GM18508 (cell line): Measurements from ENCODE around the gene RAMACL.

Source experiments
- ATAC-seq: cut with Tn5 transposase; IDR thresholded peaks from one replicate; pipeline ENCODE4 v1.9.1; 2021; ENCODE audit warnings: moderate number of reproducible peaks; ENCODE audit not compliant: insufficient read depth, unreplicated experiment

RAMACL gene

GRCh38 chr6:166618866-166619761 lies 32.6 kb upstream of the RAMACL start:
- ATAC-seq = no peak

GRCh38 chr6:166618251-166618650 lies 31.8 kb upstream of the RAMACL start:
- ATAC-seq = no peak

GRCh38 chr6:166617359-166617758 lies 30.9 kb upstream of the RAMACL start:
- ATAC-seq = no peak

- no peak for ATAC-seq
Measured at GRCh38 chr6:166616261-166617238, 30.1 kb upstream of the RAMACL start.

DNA sequence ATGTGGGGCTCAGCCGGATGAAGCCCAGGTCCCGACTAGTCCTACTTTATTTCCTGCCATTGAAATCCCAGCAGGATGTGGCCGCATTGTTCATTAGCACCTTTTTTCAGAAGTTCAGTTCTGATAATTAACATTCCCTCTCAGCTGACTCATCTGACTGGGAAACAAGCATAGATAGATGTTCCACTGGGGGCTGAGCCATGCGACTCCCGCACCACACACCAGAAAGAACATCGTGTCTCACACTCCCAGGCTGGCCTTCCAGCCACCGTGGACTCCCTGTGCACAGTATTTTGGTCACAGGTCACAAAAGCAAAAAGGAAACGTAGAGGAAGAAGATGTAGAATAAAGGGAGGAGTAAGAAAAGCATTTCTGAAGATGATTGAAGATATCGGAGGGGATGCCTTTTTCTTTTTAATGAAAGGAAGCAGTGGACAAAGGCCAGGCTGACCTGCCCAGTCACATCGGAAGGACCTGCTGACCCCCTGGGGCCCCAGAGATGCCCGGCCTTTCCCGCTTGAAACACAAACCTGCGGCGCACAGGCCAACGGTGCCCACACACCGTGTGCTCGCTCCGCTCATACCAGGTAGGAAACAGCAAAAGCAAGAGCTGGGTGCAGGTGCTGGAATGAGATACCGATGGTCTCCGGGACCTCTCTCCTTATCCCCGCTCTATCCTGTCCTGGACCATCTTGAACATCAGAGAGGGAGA lies 28.7 kb upstream of the RAMACL start:
- ATAC-seq = no peak

DNA sequence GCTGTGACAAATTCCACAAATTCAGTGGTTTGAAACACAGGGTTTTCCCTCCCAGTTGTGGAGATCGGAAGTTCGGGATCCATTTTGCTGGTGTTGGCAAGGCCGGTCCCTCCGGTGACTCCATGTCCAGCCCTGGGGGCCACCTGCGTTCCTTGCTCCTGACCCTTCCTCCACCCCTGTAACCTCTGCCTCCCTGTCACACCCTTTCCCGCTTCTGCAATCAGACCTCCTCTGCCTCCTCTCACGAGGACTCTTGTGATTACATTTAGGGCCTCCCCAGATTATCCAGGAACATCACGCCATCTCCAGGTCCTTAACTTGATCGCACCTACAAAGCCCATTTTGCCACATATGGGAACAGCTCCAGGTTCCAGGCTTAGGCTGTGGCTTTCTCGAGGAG lies 28.1 kb upstream of the RAMACL start:
- no peak for ATAC-seq

GRCh38 chr6:166614171-166614583 lies 27.7 kb upstream of the RAMACL start:
- ATAC-seq = no peak

DNA sequence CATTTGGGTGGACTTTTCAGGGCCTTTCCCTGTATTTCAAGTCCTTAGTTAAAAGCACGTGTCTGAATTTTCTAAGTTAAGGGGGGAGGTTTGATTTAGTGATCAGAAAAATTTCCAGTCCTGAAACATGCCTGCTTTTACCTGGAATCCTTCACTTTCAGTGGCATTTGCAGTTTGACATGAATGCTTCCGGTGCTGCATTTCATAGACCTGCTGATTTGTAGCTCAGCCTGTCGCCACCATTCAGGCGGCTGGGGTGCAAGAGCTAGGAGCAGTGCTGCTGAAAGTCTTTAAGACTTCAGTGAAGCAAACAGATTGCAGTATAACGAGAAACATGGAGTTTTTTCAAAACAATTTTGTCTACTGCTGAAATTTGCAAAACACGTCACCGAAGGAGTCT lies 26.5 kb upstream of the RAMACL start:
- no peak for ATAC-seq

GRCh38 chr6:166612471-166612881 lies 26.0 kb upstream of the RAMACL start:
- ATAC-seq = no peak

DNA sequence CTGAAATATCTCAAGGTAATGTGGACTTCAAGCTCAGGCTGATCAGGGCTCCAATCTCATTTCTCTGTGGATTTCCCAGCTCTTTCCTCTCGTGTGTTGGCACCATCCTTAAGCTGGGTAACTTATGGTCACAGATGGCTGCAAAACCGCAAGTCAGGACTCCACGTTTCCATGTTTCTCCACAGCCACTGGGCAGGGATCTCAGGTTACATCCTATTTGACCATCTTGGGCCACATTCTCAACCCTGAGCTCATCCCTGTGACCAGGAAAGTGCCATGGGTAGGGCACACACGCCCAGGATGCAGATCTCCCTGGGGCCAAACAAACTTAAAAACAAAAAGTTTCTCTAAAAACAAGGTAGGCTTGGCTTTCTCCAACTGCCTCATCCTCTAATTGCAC lies 25.2 kb upstream of the RAMACL start:
- no peak for ATAC-seq

- no peak for ATAC-seq
Measured at GRCh38 chr6:166610069-166610468, 23.6 kb upstream of the RAMACL start.

DNA sequence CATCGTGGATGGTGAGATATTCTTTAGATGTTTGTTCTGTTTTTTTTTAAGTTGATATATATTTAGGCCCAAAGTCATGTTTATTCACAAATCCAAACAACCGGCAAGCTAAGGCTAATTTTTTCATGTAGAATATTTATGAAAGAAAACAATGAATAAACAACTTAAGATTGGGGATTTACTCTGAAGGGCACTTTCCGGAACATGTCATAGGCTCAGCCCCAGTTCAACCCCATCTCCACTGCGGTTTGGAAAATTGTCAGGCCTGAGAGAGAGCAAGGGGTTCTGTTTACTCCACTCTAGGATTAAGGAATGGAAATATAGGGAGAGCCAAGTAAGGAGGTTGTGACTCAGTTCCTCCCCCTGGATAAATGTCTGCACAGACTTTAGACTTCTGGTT lies 22.3 kb upstream of the RAMACL start:
- no peak for ATAC-seq

DNA sequence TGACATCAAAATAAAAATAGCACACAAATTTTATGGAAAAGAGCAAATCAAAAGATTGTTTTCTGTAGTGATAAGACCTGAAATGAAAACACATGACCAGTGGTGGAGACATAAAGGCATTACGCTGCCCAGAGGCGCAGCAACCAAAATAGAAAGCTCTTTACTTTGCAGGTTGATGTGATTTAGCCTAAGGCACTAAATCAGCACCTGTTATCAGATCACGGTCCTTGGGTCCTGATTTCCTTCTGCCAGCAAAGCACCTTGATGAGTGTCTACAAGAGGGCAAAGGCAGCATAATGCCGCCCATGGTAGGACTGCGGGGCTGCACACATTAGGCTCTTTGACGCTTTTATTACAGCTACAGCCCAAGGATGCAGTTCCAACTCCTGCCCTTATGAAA lies 19.3 kb upstream of the RAMACL start:
- no peak for ATAC-seq

GRCh38 chr6:166604911-166605310 lies 18.4 kb upstream of the RAMACL start:
- no peak for ATAC-seq

DNA sequence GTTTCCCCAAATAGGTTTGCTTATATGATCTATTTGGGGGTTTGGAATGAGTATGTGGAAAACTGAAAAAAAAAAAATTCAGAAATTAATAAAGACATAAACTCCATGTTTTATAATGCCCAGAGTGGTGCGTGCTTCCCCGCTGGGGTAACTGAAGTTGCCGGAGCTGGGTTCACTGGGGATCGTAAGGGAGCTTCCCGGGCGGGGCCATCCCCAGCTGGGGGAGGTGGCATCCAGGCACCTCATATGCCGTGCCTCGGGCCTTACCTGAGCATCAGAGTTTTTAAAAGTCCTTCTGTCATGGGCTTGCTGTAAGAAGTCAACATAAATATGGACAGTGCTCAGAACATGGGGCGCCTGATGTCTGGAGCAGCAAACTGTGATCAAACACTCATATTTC lies 17.9 kb upstream of the RAMACL start:
- ATAC-seq = no peak

DNA sequence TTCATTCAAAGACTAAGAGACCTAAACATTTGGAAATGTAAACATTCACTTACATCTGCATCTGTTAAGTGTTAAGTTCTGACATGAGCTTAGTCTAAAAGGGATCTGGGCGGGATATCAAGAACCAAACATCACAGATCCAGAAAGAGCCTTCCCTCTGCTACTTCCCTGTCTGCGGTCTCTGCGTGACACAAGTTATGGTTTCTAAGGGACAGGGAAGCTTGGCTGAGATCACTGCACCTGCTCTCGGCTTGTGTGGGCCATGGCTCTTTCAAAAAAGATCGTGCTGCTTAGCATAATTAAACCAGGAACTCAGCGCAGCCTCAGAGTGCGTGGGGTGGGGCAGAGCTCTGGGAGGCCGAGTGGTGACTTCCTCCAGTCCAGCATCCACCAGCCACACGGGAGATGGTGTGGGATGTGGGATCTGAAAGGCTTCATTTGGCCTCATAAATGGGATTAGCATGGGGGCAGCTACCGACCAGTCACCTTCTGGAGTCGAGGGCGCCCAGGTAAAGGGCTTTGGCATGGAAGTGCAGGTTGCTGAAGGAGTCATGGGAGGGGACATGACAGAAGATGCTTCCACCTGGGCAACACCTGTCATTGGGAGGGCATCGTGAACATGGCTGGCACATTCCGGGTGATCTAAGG lies 16.7 kb upstream of the RAMACL start:
- no peak for ATAC-seq

DNA sequence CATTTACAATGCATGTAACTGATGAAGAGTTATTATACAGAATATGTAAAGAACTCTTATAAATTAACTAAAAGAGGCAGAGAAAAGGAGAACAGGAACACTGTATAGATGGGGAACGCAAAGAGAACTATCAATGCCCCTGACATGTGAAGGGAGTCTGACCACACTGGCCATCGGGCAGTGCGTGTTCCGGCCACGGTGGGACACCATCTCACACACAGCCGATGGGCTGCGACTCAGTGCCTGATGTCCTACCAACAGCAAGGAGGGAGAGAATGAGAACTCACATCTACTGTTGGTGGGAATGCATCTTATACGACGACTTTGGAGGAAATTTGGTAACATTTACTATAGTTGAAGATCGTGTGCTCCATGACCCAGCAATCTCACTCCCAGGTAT lies 15.5 kb upstream of the RAMACL start:
- ATAC-seq = no peak

DNA sequence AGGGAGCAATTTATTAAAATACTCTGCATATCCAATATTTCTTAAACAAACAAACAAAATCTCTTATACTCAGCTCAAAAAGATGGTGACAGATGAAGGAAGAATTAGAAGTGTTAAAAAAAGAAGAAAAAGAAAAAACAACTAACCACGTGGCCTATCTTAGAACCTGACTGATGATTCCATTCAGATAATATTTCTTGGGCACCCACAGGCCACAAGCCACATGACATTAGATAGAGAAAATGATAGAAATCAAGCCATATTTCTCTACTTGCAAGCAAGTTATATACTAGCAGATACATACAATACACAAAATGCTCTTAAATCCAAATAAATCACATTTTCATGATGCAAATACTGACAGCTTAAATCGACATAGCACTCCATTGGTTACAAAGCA lies 14.5 kb upstream of the RAMACL start:
- ATAC-seq = no peak

DNA sequence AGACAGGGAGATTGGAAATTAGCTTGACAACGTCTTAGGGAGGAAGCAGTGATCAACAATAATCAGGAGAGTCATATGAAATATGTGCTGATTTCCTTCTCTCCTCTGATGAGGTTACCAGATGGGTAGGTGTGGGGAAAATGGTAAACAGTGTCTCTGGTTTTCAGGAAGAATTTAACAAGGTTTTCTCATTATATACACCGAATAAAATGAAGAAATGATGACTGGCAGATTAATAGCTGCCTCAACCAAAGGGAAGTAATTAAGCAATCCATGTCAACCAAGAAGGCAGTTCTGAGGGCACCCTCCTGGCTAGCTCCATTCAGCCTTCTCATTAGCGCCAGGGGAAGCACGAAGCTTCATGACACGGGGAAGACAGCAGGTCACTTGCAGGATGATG lies 12.7 kb upstream of the RAMACL start:
- no peak for ATAC-seq
